ENCODE results near the gene ARNT2. TPM values are rescaled to one million over a fixed set of nuclear protein-coding genes. Genes with fewer than 3 reads are reported as not detected.

The ARNT2 gene
- total RNA-seq, 1 donor from 2014 or later: 6.4 TPM

GRCh38 chr15:80531796-80532195 lies 127.6 kb downstream of the ARNT2 start:
- H3K27ac ChIP-seq: no peak overlapping the region
- H3K4me3 ChIP-seq: no peak overlapping the region
- H3K4me1 ChIP-seq: no peaks in the 10 kb centered on the region

DNA sequence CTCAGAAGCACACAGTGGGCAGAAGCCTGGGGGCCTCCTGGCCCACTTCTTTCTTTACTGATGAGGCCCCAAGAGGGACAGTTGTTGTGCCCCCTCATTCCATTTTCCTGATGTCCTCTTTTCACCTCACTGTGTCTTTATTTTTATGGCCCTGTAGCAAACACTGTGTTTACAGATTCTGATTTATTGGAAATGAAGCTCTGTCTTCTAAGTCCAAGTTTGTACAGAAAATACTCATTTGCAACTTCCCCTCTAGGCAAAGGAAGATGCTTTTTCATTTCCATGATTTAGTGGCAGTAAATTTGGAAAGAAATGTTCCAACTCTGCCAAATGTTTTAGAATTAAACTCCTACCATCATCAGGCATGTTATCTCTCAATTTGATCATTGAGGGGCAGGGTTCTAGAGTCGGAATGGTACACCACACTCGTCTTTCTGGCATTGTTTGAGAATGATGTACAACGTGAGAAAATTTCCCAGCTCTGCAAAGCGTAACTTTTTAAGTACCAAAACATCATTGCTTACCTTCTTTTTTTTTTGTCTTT lies 129.7 kb downstream of the ARNT2 start:
- Histone ChIP-seq H3K4me3 (no peak overlapping the region), H3K9me3 (no peaks in the 10 kb centered on the region), H3K4me1 (no peaks in the 10 kb centered on the region), H3K27me3 (no peaks in the 10 kb centered on the region), H3K36me3 (no peaks in the 10 kb centered on the region), H3K27ac (no peak overlapping the region)
- intact Hi-C loops (cut with DNase I): loop anchor here (5.0 kb wide), 1 partner anchor 148 kb away; no protein-coding TSS in a partner anchor
- DNase-seq (ENCODE audit: low spot score in 2 of 2): no peak
- TF ChIP-seq, protein P1, sequence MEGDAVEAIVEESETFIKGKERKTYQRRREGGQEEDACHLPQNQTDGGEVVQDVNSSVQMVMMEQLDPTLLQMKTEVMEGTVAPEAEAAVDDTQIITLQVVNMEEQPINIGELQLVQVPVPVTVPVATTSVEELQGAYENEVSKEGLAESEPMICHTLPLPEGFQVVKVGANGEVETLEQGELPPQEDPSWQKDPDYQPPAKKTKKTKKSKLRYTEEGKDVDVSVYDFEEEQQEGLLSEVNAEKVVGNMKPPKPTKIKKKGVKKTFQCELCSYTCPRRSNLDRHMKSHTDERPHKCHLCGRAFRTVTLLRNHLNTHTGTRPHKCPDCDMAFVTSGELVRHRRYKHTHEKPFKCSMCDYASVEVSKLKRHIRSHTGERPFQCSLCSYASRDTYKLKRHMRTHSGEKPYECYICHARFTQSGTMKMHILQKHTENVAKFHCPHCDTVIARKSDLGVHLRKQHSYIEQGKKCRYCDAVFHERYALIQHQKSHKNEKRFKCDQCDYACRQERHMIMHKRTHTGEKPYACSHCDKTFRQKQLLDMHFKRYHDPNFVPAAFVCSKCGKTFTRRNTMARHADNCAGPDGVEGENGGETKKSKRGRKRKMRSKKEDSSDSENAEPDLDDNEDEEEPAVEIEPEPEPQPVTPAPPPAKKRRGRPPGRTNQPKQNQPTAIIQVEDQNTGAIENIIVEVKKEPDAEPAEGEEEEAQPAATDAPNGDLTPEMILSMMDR (IDR thresholded peaks at IDR 0.05): no peak

More at GRCh38 chr15:80531796-80532195, 127.6 kb downstream of the ARNT2 start:
- DNase-seq (ENCODE audit: low spot score in 2 of 2): no peak
- Histone ChIP-seq H3K36me3 (no peaks in the 10 kb centered on the region), H3K9me3 (no peaks in the 10 kb centered on the region), H3K27me3 (no peaks in the 10 kb centered on the region)
- TF ChIP-seq, protein P1 (IDR thresholded peaks at IDR 0.05): no peak
- intact Hi-C loops (cut with DNase I): loop anchor here (5.0 kb wide), 1 partner anchor 151 kb away; no protein-coding TSS in a partner anchor

DNA sequence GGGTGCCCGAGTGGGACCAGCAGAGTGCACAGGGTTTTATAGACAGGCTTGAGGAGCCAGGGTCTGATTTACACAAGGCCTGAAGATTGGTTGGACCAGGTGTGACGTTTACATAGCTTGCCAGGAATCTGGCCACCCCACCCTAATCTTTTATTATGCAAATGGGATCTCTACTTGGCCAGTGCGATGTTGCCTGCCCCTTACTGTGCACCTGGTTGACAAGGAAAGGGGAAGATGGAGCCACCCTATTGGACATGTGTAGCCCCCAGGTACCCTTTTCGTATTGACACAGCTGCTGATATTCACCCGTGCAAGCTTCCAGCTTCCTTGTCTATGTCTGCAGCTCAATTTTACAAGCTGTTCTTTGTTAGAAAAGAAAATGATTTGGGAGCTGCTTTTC lies 132.0 kb downstream of the ARNT2 start:
- H3K27ac ChIP-seq: no peak overlapping the region
- intact Hi-C loops (cut with DNase I): no loop called here
- no peak for DNase-seq (ENCODE audit: low spot score in 2 of 2)
- TF ChIP-seq, protein P1 (IDR thresholded peaks at IDR 0.05): no peak
- H3K36me3 ChIP-seq: no peaks in the 10 kb centered on the region
- H3K4me1 ChIP-seq: no peaks in the 10 kb centered on the region
- H3K4me3 ChIP-seq: no peak overlapping the region
- H3K27me3 ChIP-seq: no peaks in the 10 kb centered on the region
- no peaks in the 10 kb centered on the region for H3K9me3 ChIP-seq

GRCh38 chr15:80536716-80537115 lies 132.5 kb downstream of the ARNT2 start:
- H3K27me3 ChIP-seq: no peaks in the 10 kb centered on the region
- DNase-seq (ENCODE audit: low spot score in 2 of 2): no peak
- intact Hi-C loops (cut with DNase I): no loop called here

GRCh38 chr15:80545078-80545477 lies 140.9 kb downstream of the ARNT2 start:
- no peaks in the 10 kb centered on the region for H3K4me1 ChIP-seq
- no peak overlapping the region for H3K27ac ChIP-seq
- DNase-seq (ENCODE audit: low spot score in 2 of 2): no peak
- H3K36me3 ChIP-seq: no peaks in the 10 kb centered on the region
- intact Hi-C loops (cut with DNase I): no loop called here
- no peak overlapping the region for H3K4me3 ChIP-seq
- no peaks in the 10 kb centered on the region for H3K9me3 ChIP-seq
- no peaks in the 10 kb centered on the region for H3K27me3 ChIP-seq
- TF ChIP-seq, protein P1 (IDR thresholded peaks at IDR 0.05): no peak

More at GRCh38 chr15:80536716-80537115, 132.5 kb downstream of the ARNT2 start:
- Histone ChIP-seq H3K4me3 (no peak overlapping the region), H3K4me1 (no peaks in the 10 kb centered on the region), H3K36me3 (no peaks in the 10 kb centered on the region), H3K27ac (no peak overlapping the region), H3K9me3 (no peaks in the 10 kb centered on the region)
- TF ChIP-seq, protein P1 (IDR thresholded peaks at IDR 0.05): no peak

- no peak overlapping the region for H3K4me3 ChIP-seq
- intact Hi-C loops (cut with DNase I): no loop called here
- DNase-seq (ENCODE audit: low spot score in 2 of 2): no peak
- TF ChIP-seq, protein P1 (IDR thresholded peaks at IDR 0.05): no peak
- H3K27me3 ChIP-seq: no peaks in the 10 kb centered on the region
- no peaks in the 10 kb centered on the region for H3K36me3 ChIP-seq
- no peaks in the 10 kb centered on the region for H3K9me3 ChIP-seq
- no peaks in the 10 kb centered on the region for H3K4me1 ChIP-seq
- H3K27ac ChIP-seq: no peak overlapping the region
Observed at GRCh38 chr15:80547264-80547663, 143.1 kb downstream of the ARNT2 start.
